Mucosa of rectum (tissue), 2 donors: ENCODE data around the gene STOX1.
A peak's percentile ranks its signal among the peaks of the same experiment; 100 is the strongest.
"Not testable (repeated sequence)": the region's sequence is repeated elsewhere in the genome, so short reads cannot be mapped to it uniquely, and the experiment has no call there.

Experiments used
- H3K27ac ChIP-seq, 2 donors: one replicate each; pipeline ENCODE4 v1.7.0; 2013; ENCODE audit warnings: inconsistent platforms in 2 of 2, low read depth in 2 of 2, low read length in 2 of 2
- H3K27me3 ChIP-seq, 2 donors: one replicate each; pipeline ENCODE4 v1.7.0; 2013; ENCODE audit warnings: low read length in 2 of 2; ENCODE audit not compliant: control insufficient read depth in 2 of 2, insufficient read depth in 2 of 2
- H3K36me3 ChIP-seq, 2 donors: one replicate each; pipeline ENCODE4 v1.7.0; 2013; ENCODE audit warnings: low read length in 2 of 2; ENCODE audit not compliant: control insufficient read depth in 2 of 2, insufficient read depth in 2 of 2
- H3K4me1 ChIP-seq, 2 donors: one replicate each; pipeline ENCODE4 v1.7.0; 2013; ENCODE audit warnings: low read length in 2 of 2, mild to moderate bottlenecking in 1 of 2; ENCODE audit not compliant: control insufficient read depth in 2 of 2, insufficient read depth in 2 of 2
- H3K4me3 ChIP-seq, 2 donors: one replicate each; pipeline ENCODE4 v1.7.0; 2013; ENCODE audit warnings: low read length in 2 of 2
- H3K9ac ChIP-seq, 2 donors: one replicate each; pipeline ENCODE4 v1.7.0; 2013; ENCODE audit warnings: low read length in 2 of 2, low read depth in 1 of 2, mild to moderate bottlenecking in 1 of 2
- H3K9me3 ChIP-seq, 2 donors: one replicate each; pipeline ENCODE4 v1.7.0; 2013; ENCODE audit warnings: low read length in 2 of 2; ENCODE audit not compliant: control insufficient read depth in 2 of 2
- donor health status: healthy.
- donor health status: Normal muscosa, but diverticular disease.

Gene STOX1

DNA sequence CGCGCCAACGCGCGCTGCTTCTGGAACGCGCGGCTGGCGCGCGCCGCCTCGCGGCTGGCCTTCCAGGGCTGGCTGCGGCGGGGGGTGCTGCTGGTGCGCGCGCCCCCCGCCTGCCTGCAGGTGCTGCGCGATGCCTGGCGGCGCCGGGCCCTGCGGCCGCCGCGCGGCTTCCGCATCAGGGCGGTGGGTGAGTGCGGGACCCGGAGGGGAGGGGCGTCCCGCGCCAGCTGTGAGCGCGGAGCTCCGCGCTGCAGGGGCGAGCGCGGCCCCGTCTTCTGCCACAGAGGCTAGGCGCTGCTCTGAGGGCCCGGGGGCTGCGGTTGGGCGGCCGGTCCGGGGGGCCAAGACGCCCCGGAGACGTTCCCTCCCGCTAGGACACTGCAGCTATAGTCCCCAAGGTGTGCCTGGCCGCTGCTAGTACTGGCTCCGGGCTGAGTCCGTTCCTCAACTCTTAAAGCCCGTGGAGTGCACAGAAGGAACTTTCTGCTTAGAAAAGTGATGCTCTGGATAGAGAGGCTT, 811 bp downstream of the STOX1 start:
- not testable (repeated sequence) for H3K4me1 ChIP-seq, H3K9ac ChIP-seq, H3K9me3 ChIP-seq, H3K36me3 ChIP-seq, H3K27me3 ChIP-seq, H3K27ac ChIP-seq
- peak overlapping the region; percentile 43 to 54 for H3K4me3 ChIP-seq

DNA sequence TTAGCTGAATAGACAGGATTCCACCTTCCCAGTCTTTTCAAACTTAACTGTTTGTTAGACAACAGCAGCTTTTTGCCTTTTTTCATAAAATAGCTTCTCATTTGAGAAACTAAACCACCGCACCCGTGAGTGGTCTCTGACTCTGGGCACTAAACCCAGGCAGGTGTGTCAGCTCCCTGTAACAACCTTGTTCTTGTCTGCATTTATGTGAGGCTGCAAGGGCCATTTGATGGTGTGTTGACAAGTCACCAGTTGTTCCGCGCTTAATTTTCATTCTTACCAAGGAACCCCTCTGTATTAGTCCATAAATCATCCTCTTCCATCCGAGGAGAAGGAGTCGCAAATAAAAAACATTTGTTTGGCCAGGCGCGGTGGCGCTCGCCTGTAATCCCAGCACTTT, 1.5 kb downstream of the STOX1 start:
- no peak overlapping the region for H3K9ac ChIP-seq
- H3K36me3 ChIP-seq: no peaks in the 10 kb centered on the region
- no peaks in the 10 kb centered on the region for H3K27me3 ChIP-seq
- no peaks in the 10 kb centered on the region for H3K4me1 ChIP-seq
- H3K9me3 ChIP-seq: no peaks in the 10 kb centered on the region
- H3K4me3 ChIP-seq: no peak overlapping the region
- H3K27ac ChIP-seq: no peak overlapping the region

- no peak overlapping the region for H3K9ac ChIP-seq
- no peak overlapping the region for H3K27ac ChIP-seq
- H3K9me3 ChIP-seq: no peaks in the 10 kb centered on the region
- H3K36me3 ChIP-seq: no peaks in the 10 kb centered on the region
- H3K4me1 ChIP-seq: no peaks in the 10 kb centered on the region
- no peak overlapping the region for H3K4me3 ChIP-seq
- no peaks in the 10 kb centered on the region for H3K27me3 ChIP-seq
These were observed 2.2 kb downstream of the STOX1 start for GRCh38 chr10:68829521-68829920.

DNA sequence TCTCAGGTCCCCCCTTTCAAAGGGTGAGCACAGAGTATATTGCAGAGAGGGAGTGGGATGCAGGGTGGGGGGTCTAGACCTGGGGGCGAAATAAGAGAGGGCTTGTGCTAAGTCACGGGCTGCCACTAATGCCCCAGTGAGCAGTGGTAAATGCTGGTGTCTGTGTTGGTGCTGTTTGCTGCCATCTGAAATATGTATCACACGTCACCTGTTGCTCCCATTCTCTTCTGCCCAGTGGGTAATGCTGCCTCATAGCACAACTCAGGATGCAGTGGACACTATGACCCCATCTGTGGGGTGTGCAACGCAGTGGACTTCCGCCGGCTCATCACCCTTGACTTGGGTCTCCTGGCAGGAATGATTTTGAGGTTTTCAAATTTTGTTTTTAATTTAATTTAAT, 2.6 kb downstream of the STOX1 start:
- H3K4me1 ChIP-seq: no peaks in the 10 kb centered on the region
- no peaks in the 10 kb centered on the region for H3K9me3 ChIP-seq
- H3K36me3 ChIP-seq: no peaks in the 10 kb centered on the region
- no peaks in the 10 kb centered on the region for H3K27me3 ChIP-seq
- no peak overlapping the region for H3K4me3 ChIP-seq
- no peak overlapping the region for H3K9ac ChIP-seq
- no peak overlapping the region for H3K27ac ChIP-seq

GRCh38 chr10:68831961-68832455, 4.7 kb downstream of the STOX1 start:
- Histone ChIP-seq H3K4me3 (no peak overlapping the region), H3K4me1 (no peaks in the 10 kb centered on the region), H3K36me3 (no peaks in the 10 kb centered on the region), H3K27me3 (no peaks in the 10 kb centered on the region), H3K9ac (no peak overlapping the region), H3K27ac (no peak overlapping the region), H3K9me3 (no peaks in the 10 kb centered on the region)

DNA sequence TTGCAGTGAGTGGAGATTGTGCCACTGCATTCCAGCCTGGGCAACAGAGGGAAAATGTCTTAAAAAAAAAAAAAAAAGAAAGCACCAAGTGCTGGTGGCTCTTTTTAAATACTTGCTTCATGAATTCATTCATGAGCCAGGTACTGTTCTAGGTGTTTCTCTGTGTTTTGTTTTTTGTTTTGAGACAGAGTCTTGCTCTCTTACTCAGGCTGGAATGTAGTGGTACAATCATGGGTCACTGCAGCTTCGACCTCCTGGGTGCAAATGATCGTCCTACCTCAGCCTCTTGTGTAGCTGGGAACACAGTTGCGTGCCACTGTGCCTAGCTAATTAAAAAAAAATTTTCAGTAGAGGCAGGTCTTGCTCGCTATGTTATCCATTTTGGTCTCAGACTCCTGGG, 5.3 kb downstream of the STOX1 start:
- Histone ChIP-seq H3K27me3 (no peaks in the 10 kb centered on the region), H3K36me3 (no peaks in the 10 kb centered on the region), H3K9me3 (no peaks in the 10 kb centered on the region)

GRCh38 chr10:68837626-68838322, 10.4 kb downstream of the STOX1 start:
- H3K27ac ChIP-seq: no peak overlapping the region

More for the DNA sequence above, 5.3 kb downstream of the STOX1 start:
- no peaks in the 10 kb centered on the region for H3K4me1 ChIP-seq
- H3K9ac ChIP-seq: no peak overlapping the region
- no peak overlapping the region for H3K27ac ChIP-seq
- H3K4me3 ChIP-seq: no peak overlapping the region

GRCh38 chr10:68840650-68841049, 13.3 kb downstream of the STOX1 start:
- not testable (repeated sequence) for H3K36me3 ChIP-seq, H3K9me3 ChIP-seq, H3K4me3 ChIP-seq, H3K27me3 ChIP-seq, H3K4me1 ChIP-seq, H3K27ac ChIP-seq, H3K9ac ChIP-seq

More at GRCh38 chr10:68837626-68838322, 10.4 kb downstream of the STOX1 start:
- no peaks in the 10 kb centered on the region for H3K27me3 ChIP-seq
- no peak overlapping the region for H3K9ac ChIP-seq
- H3K9me3 ChIP-seq: no peaks in the 10 kb centered on the region
- no peak overlapping the region for H3K4me3 ChIP-seq
- no peaks in the 10 kb centered on the region for H3K4me1 ChIP-seq
- no peaks in the 10 kb centered on the region for H3K36me3 ChIP-seq

- Histone ChIP-seq H3K27me3 (no peaks in the 10 kb centered on the region), H3K9ac (no peak overlapping the region), H3K4me3 (no peak overlapping the region), H3K4me1 (no peaks in the 10 kb centered on the region), H3K27ac (no peak overlapping the region), H3K9me3 (no peaks in the 10 kb centered on the region), H3K36me3 (no peaks in the 10 kb centered on the region)
These were observed 20.9 kb downstream of the STOX1 start for GRCh38 chr10:68848281-68848680.

GRCh38 chr10:68848806-68849205, 21.5 kb downstream of the STOX1 start:
- Histone ChIP-seq H3K27ac (no peak overlapping the region), H3K4me1 (no peaks in the 10 kb centered on the region), H3K9me3 (no peaks in the 10 kb centered on the region), H3K27me3 (no peaks in the 10 kb centered on the region), H3K9ac (no peak overlapping the region), H3K4me3 (no peak overlapping the region), H3K36me3 (no peaks in the 10 kb centered on the region)
